ENCODE measurements around the gene MSX2. TPM values are rescaled to one million over a fixed set of nuclear protein-coding genes. Genes with fewer than 3 reads are reported as not detected.

Gene MSX2
- total and polyA plus RNA-seq, 2 of the 8 experiments (the other 6 are each of a cell fraction or from before 2014, with no cell fraction given): 0.24 to 0.47 TPM

DNA sequence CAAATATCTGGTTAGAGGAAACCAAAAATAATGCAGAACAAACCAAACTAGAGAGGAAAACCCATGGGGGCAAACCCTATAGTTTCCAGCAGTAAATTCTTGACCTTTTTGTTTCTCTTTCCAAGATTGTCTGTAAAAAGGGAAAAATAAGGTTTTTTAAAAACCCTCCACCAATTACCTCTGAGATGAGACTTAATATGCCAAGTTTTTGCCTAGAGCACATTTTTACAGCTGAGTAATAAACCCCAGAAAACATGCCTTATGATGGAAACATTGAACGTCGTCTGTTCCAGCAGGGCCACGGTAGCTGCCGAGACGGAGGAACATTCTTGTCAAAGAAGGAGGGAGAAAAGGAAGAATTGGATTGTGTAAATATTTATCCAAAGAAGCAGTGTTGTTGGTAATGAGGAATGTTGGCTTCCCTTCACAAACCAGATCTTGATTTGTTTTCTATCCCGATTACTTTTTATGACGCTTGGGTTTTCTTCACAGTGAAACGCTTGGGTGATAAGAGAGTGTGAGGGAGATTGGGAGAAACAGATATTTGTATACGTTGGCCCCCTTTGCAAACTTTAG is 17.3 kb upstream of the MSX2 start (continued):
- TF ChIP-seq, protein P1, sequence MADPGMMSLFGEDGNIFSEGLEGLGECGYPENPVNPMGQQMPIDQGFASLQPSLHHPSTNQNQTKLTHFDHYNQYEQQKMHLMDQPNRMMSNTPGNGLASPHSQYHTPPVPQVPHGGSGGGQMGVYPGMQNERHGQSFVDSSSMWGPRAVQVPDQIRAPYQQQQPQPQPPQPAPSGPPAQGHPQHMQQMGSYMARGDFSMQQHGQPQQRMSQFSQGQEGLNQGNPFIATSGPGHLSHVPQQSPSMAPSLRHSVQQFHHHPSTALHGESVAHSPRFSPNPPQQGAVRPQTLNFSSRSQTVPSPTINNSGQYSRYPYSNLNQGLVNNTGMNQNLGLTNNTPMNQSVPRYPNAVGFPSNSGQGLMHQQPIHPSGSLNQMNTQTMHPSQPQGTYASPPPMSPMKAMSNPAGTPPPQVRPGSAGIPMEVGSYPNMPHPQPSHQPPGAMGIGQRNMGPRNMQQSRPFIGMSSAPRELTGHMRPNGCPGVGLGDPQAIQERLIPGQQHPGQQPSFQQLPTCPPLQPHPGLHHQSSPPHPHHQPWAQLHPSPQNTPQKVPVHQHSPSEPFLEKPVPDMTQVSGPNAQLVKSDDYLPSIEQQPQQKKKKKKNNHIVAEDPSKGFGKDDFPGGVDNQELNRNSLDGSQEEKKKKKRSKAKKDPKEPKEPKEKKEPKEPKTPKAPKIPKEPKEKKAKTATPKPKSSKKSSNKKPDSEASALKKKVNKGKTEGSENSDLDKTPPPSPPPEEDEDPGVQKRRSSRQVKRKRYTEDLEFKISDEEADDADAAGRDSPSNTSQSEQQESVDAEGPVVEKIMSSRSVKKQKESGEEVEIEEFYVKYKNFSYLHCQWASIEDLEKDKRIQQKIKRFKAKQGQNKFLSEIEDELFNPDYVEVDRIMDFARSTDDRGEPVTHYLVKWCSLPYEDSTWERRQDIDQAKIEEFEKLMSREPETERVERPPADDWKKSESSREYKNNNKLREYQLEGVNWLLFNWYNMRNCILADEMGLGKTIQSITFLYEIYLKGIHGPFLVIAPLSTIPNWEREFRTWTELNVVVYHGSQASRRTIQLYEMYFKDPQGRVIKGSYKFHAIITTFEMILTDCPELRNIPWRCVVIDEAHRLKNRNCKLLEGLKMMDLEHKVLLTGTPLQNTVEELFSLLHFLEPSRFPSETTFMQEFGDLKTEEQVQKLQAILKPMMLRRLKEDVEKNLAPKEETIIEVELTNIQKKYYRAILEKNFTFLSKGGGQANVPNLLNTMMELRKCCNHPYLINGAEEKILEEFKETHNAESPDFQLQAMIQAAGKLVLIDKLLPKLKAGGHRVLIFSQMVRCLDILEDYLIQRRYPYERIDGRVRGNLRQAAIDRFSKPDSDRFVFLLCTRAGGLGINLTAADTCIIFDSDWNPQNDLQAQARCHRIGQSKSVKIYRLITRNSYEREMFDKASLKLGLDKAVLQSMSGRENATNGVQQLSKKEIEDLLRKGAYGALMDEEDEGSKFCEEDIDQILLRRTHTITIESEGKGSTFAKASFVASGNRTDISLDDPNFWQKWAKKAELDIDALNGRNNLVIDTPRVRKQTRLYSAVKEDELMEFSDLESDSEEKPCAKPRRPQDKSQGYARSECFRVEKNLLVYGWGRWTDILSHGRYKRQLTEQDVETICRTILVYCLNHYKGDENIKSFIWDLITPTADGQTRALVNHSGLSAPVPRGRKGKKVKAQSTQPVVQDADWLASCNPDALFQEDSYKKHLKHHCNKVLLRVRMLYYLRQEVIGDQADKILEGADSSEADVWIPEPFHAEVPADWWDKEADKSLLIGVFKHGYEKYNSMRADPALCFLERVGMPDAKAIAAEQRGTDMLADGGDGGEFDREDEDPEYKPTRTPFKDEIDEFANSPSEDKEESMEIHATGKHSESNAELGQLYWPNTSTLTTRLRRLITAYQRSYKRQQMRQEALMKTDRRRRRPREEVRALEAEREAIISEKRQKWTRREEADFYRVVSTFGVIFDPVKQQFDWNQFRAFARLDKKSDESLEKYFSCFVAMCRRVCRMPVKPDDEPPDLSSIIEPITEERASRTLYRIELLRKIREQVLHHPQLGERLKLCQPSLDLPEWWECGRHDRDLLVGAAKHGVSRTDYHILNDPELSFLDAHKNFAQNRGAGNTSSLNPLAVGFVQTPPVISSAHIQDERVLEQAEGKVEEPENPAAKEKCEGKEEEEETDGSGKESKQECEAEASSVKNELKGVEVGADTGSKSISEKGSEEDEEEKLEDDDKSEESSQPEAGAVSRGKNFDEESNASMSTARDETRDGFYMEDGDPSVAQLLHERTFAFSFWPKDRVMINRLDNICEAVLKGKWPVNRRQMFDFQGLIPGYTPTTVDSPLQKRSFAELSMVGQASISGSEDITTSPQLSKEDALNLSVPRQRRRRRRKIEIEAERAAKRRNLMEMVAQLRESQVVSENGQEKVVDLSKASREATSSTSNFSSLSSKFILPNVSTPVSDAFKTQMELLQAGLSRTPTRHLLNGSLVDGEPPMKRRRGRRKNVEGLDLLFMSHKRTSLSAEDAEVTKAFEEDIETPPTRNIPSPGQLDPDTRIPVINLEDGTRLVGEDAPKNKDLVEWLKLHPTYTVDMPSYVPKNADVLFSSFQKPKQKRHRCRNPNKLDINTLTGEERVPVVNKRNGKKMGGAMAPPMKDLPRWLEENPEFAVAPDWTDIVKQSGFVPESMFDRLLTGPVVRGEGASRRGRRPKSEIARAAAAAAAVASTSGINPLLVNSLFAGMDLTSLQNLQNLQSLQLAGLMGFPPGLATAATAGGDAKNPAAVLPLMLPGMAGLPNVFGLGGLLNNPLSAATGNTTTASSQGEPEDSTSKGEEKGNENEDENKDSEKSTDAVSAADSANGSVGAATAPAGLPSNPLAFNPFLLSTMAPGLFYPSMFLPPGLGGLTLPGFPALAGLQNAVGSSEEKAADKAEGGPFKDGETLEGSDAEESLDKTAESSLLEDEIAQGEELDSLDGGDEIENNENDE (IDR thresholded peaks at IDR 0.05; ENCODE audit: insufficient replicate concordance, low read length): no peak
- TF ChIP-seq CBX5 (IDR thresholded peaks at IDR 0.05; ENCODE audit: low read depth, low read length) (no peak), SIRT6 (IDR thresholded peaks at IDR 0.05; ENCODE audit: low read length) (no peak), TAF7 (optimal IDR thresholded peaks at IDR 0.05; ENCODE audit: borderline replicate concordance, low read depth, low read length) (no peak), RBBP5 (IDR thresholded peaks at IDR 0.05; ENCODE audit: borderline replicate concordance, low read depth, low read length) (no peak), TCF12 (IDR thresholded peaks at IDR 0.05; ENCODE audit: low read depth, low read length) (no peak), EGR1 (IDR thresholded peaks at IDR 0.05; ENCODE audit: borderline replicate concordance, low read depth, low read length) (no peak)
- TF ChIP-seq, protein P2, sequence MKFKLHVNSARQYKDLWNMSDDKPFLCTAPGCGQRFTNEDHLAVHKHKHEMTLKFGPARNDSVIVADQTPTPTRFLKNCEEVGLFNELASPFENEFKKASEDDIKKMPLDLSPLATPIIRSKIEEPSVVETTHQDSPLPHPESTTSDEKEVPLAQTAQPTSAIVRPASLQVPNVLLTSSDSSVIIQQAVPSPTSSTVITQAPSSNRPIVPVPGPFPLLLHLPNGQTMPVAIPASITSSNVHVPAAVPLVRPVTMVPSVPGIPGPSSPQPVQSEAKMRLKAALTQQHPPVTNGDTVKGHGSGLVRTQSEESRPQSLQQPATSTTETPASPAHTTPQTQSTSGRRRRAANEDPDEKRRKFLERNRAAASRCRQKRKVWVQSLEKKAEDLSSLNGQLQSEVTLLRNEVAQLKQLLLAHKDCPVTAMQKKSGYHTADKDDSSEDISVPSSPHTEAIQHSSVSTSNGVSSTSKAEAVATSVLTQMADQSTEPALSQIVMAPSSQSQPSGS (IDR thresholded peaks at IDR 0.05; ENCODE audit: low read length): no peak
- TF ChIP-seq, protein P3, sequence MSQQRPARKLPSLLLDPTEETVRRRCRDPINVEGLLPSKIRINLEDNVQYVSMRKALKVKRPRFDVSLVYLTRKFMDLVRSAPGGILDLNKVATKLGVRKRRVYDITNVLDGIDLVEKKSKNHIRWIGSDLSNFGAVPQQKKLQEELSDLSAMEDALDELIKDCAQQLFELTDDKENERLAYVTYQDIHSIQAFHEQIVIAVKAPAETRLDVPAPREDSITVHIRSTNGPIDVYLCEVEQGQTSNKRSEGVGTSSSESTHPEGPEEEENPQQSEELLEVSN (IDR thresholded peaks at IDR 0.05): no peak
